Spleen (tissue), 11 donors: Measurements from ENCODE around the gene EYS. TPM values are rescaled to one million over a fixed set of nuclear protein-coding genes. Genes with fewer than 3 reads are reported as not detected.

Experiments used
- DNase-seq: peaks from one replicate; pipeline ENCODE4 v3.0.0-alpha.2; 2020
- H3K27ac ChIP-seq, 8 donors: fragments of 200-600 bp; sonication (generic) in 7 of 8; 1 replicate in 4 of 8; 2 replicates in 4 of 8; pipeline versions ENCODE4 v1.5.0 to v1.8.0; 2016 to 2021; ENCODE audit warnings: inconsistent platforms in 4 of 8, mild to moderate bottlenecking in 4 of 8, moderate library complexity in 1 of 8
- H3K27me3 ChIP-seq, 7 donors: fragments of 200-600 bp; sonication (generic) in 6 of 7; replicated peaks in 1 of 7; 1 replicate in 4 of 7; 2 replicates in 3 of 7; pipeline versions ENCODE4 v1.5.0 to v1.8.0; 2016 to 2021; ENCODE audit warnings: inconsistent platforms in 3 of 7, mild to moderate bottlenecking in 1 of 7
- H3K36me3 ChIP-seq, 6 donors: fragments of 200-600 bp; sonication (generic) in 5 of 6; 1 replicate in 4 of 6; 2 replicates in 2 of 6; pipeline versions ENCODE4 v1.5.0 to v1.8.0; 2016 to 2021; ENCODE audit warnings: inconsistent platforms in 2 of 6
- H3K4me1 ChIP-seq, 6 donors: fragments of 200-600 bp; sonication (generic) in 5 of 6; 1 replicate in 3 of 6; 2 replicates in 3 of 6; pipeline versions ENCODE4 v1.5.0 to v1.8.0; 2016 to 2021; ENCODE audit warnings: inconsistent platforms in 3 of 6
- H3K4me3 ChIP-seq, 8 donors: fragments of 200-600 bp; sonication (generic) in 7 of 8; 1 replicate in 4 of 8; 2 replicates in 4 of 8; pipeline versions ENCODE4 v1.5.0 to v1.8.0; 2016 to 2021; ENCODE audit warnings: inconsistent platforms in 4 of 8, mild to moderate bottlenecking in 4 of 8, moderate library complexity in 2 of 8
- H3K9me3 ChIP-seq, 8 donors: fragments of 200-600 bp; sonication (generic) in 7 of 8; 1 replicate in 4 of 8; 2 replicates in 4 of 8; pipeline versions ENCODE4 v1.5.0 to v1.8.0; 2016 to 2021; ENCODE audit warnings: inconsistent platforms in 4 of 8
- CTCF ChIP-seq, 11 experiments: fragments of 200-600 bp in 7 of 11; fragments of 450-650 bp in 4 of 11; sonication (generic) in 4 of 11; IDR thresholded peaks in 8 of 11; conservative IDR thresholded peaks in 3 of 11; 1 replicate in 7 of 11; 2 replicates in 4 of 11; pipeline versions ENCODE4 v1.4.0 to v1.8.0; 2016 to 2021; ENCODE audit warnings: antibody characterized with exemption in 11 of 11, inconsistent platforms in 4 of 11, mild to moderate bottlenecking in 1 of 11
- POLR2A ChIP-seq, 3 donors: fragments of 450-650 bp; IDR thresholded peaks; one replicate each; pipeline ENCODE4 v1.5.1; 2017; ENCODE audit warnings: antibody characterized with exemption in 3 of 3, mild to moderate bottlenecking in 1 of 3
- POLR2AphosphoS5 ChIP-seq, 3 donors: sonication (generic); formaldehyde crosslinking; IDR thresholded peaks; one replicate each; pipeline ENCODE4 v1.5.1; 2017; ENCODE audit warnings: antibody characterized with exemption in 3 of 3
- WGBS, 5 donors: extraction: QIAGEN DNeasy Blood & Tissue Kit in 3 of 5; methylation state at CpG; one replicate each; pipeline versions ENCODE4 v1.1.5 to v1.1.7; 2013 to 2018; 5-methylcytosine and 5-hydroxymethylcytosine counted together
- intact Hi-C: fragments of 100-400 bp; cut with DNase I; formaldehyde crosslinking; loops from one replicate; pipeline ENCODE4 v1.15.0; 2023; ENCODE audit warnings: low total_unique reads
- polyA plus RNA-seq, 3 donors: library from polyadenylated mRNA; stranded (reverse); fragments of 200-250 nt; gene quantifications; one replicate each; pipeline ENCODE4 v1.2.1, GENCODE V29; 2013
- total RNA-seq, 7 donors: library from RNA; depleted of rRNA in 3 of 7; stranded (reverse); fragments of >200 nt in 3 of 7; fragmentation: NEBNext Ultra II Directional in 4 of 7; extraction: Animal tissue kit (Norgen Biotek cat#: 25700) in 4 of 7; gene quantifications; one replicate each; pipeline versions ENCODE4 v1.1.0 to v1.2.1, GENCODE V29; 2016 to 2021
- donor health status: healthy with polysubstance abuse.
- donor health status: DM: no; HTN: no; CAD: no; lungs with moderate emphysema.
- donor health status: DM: no; HTN: no; CAD: no.
- donor health status: Bipolar disorder and iron deficiency.
- donor health status: healthy.
- donor health status: DM: no; HTN: no; CAD: no.
- donor health status: DM: yes; HTN: yes; CAD: no.

The EYS gene
- total and polyA plus RNA-seq, 10 donors, result under 0.01 to 0.72 (median 0.28) TPM; not detected in 5

- no peaks in the 10 kb centered on the region for H3K4me1 ChIP-seq
- H3K9me3 ChIP-seq, result peaks cover 0 to 14% (median 3%) of the 10 kb centered on the region in 8 donors
- H3K36me3 ChIP-seq, result no peaks in the 10 kb centered on the region
- H3K27me3 ChIP-seq, result no peaks in the 10 kb centered on the region
- WGBS, 5 donors, result 27 to 72% (median 56%) methylated on average over 1 of the region's 1 CpG
- H3K4me3 ChIP-seq, result no peak overlapping the region
- no peak for TF ChIP-seq CTCF (IDR thresholded peaks at IDR 0.05 in 8 of 11, conservative IDR thresholded peaks at IDR 0.05 in 3 of 11)
- no peak for TF ChIP-seq POLR2AphosphoS5 (IDR thresholded peaks at IDR 0.05)
- no peak for TF ChIP-seq POLR2A (IDR thresholded peaks at IDR 0.05)
- H3K27ac ChIP-seq, result no peak overlapping the region
- no peak for DNase-seq
- intact Hi-C loops, result no loop called here
Measured at GRCh38 chr6:64357430-64357829, 1349.6 kb downstream of the EYS start.

GRCh38 chr6:64347411-64347810, 1359.6 kb downstream of the EYS start:
- Histone ChIP-seq H3K36me3 (no peaks in the 10 kb centered on the region), H3K27ac (no peak overlapping the region), H3K4me1 (no peaks in the 10 kb centered on the region), H3K4me3 (no peak overlapping the region), H3K27me3 (no peaks in the 10 kb centered on the region), H3K9me3 (peaks cover 0 to 8% (median 3%) of the 10 kb centered on the region in 8 donors)
- no peak for TF ChIP-seq POLR2A (IDR thresholded peaks at IDR 0.05)
- TF ChIP-seq POLR2AphosphoS5 (IDR thresholded peaks at IDR 0.05), result no peak
- TF ChIP-seq CTCF (IDR thresholded peaks at IDR 0.05 in 8 of 11, conservative IDR thresholded peaks at IDR 0.05 in 3 of 11), result no peak
- DNase-seq, result no peak
- intact Hi-C loops, result no loop called here
- WGBS, 5 donors, result 85 to 100% (median 94%) methylated on average over 1 of the region's 1 CpG

- H3K9me3 ChIP-seq, result peaks cover 0 to 9% (median 0%) of the 10 kb centered on the region in 8 donors
- no peak for TF ChIP-seq POLR2A (IDR thresholded peaks at IDR 0.05)
- 72 to 87% (median 82%) methylated on average over 8 of the region's 8 CpGs for WGBS, 5 donors
- H3K4me1 ChIP-seq, result no peaks in the 10 kb centered on the region
- H3K27ac ChIP-seq, result no peak overlapping the region
- no peak overlapping the region for H3K4me3 ChIP-seq
- H3K36me3 ChIP-seq, result no peaks in the 10 kb centered on the region
- no peak for DNase-seq
- intact Hi-C loops, result no loop called here
- H3K27me3 ChIP-seq, result no peaks in the 10 kb centered on the region
Measured at GRCh38 chr6:64335195-64335594, 1371.8 kb downstream of the EYS start.

- intact Hi-C loops, result loop anchor here (5.0 kb wide), 1 partner anchor 407 kb away; no protein-coding TSS in a partner anchor
- no peaks in the 10 kb centered on the region for H3K4me1 ChIP-seq
- no peaks in the 10 kb centered on the region for H3K36me3 ChIP-seq
- 79 to 97% (median 92%) methylated on average over 1 of the region's 1 CpG for WGBS, 5 donors
- H3K9me3 ChIP-seq, result peaks cover 0 to 9% (median 0%) of the 10 kb centered on the region in 8 donors
- no peak overlapping the region for H3K27ac ChIP-seq
- TF ChIP-seq POLR2A (IDR thresholded peaks at IDR 0.05), result no peak
- TF ChIP-seq POLR2AphosphoS5 (IDR thresholded peaks at IDR 0.05), result no peak
- TF ChIP-seq CTCF (IDR thresholded peaks at IDR 0.05 in 8 of 11, conservative IDR thresholded peaks at IDR 0.05 in 3 of 11), result no peak
- H3K27me3 ChIP-seq, result no peaks in the 10 kb centered on the region
- no peak for DNase-seq
- no peak overlapping the region for H3K4me3 ChIP-seq
Measured at GRCh38 chr6:64334636-64335035, 1372.4 kb downstream of the EYS start.
